ENCODE results near the gene TNS4.

TNS4 gene

DNA sequence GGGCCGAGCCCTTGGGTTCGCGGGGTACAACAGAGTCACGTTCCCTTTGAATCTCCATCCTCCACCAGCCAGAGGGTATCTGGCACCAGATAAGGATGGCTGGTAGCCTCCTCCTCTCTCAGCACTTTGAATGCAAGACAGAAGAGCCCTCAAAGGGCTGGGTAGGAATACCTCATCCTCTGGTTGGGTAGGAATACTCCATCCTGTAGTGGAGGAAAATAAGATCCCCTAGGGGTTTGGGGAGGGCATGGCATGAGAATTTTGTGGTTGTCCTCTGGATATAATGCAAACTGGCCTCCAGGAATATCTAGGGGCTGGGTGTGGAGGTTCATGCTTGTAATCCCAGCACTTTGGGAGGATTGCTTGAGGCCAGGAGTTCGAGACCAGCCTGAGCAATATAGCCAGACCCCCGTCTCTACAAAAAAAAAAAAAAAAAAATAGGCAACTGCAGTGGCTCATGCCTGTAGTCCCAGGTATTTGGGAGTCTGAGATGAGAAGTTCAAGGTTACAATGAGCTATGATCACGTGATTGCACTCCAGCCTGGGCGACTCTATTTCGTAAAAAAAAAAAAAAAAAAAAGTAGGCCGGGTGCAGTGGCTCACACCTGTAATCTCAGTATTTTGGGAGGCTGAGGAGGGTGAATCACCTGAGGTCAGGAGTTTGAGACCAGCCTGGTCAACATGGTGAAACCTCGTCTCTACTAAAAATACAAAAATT, 55.5 kb downstream of the TNS4 start:
- no peak overlapping the region for H3K4me3 ChIP-seq (replicated peaks; ENCODE audit: insufficient read depth, low read length)
- TF ChIP-seq, protein P1, sequence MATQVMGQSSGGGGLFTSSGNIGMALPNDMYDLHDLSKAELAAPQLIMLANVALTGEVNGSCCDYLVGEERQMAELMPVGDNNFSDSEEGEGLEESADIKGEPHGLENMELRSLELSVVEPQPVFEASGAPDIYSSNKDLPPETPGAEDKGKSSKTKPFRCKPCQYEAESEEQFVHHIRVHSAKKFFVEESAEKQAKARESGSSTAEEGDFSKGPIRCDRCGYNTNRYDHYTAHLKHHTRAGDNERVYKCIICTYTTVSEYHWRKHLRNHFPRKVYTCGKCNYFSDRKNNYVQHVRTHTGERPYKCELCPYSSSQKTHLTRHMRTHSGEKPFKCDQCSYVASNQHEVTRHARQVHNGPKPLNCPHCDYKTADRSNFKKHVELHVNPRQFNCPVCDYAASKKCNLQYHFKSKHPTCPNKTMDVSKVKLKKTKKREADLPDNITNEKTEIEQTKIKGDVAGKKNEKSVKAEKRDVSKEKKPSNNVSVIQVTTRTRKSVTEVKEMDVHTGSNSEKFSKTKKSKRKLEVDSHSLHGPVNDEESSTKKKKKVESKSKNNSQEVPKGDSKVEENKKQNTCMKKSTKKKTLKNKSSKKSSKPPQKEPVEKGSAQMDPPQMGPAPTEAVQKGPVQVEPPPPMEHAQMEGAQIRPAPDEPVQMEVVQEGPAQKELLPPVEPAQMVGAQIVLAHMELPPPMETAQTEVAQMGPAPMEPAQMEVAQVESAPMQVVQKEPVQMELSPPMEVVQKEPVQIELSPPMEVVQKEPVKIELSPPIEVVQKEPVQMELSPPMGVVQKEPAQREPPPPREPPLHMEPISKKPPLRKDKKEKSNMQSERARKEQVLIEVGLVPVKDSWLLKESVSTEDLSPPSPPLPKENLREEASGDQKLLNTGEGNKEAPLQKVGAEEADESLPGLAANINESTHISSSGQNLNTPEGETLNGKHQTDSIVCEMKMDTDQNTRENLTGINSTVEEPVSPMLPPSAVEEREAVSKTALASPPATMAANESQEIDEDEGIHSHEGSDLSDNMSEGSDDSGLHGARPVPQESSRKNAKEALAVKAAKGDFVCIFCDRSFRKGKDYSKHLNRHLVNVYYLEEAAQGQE (IDR thresholded peaks at IDR 0.05; ENCODE audit: insufficient replicate concordance, low read depth): no peak
- TF ChIP-seq, protein P2, sequence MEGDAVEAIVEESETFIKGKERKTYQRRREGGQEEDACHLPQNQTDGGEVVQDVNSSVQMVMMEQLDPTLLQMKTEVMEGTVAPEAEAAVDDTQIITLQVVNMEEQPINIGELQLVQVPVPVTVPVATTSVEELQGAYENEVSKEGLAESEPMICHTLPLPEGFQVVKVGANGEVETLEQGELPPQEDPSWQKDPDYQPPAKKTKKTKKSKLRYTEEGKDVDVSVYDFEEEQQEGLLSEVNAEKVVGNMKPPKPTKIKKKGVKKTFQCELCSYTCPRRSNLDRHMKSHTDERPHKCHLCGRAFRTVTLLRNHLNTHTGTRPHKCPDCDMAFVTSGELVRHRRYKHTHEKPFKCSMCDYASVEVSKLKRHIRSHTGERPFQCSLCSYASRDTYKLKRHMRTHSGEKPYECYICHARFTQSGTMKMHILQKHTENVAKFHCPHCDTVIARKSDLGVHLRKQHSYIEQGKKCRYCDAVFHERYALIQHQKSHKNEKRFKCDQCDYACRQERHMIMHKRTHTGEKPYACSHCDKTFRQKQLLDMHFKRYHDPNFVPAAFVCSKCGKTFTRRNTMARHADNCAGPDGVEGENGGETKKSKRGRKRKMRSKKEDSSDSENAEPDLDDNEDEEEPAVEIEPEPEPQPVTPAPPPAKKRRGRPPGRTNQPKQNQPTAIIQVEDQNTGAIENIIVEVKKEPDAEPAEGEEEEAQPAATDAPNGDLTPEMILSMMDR (IDR thresholded peaks at IDR 0.05; ENCODE audit: insufficient read depth, low read length): no peak
- TF ChIP-seq GABPA (IDR thresholded peaks at IDR 0.05; ENCODE audit: low read depth) (no peak), SPI1 (IDR thresholded peaks at IDR 0.05; ENCODE audit: borderline replicate concordance, low read depth) (no peak), POLR2AphosphoS5 (IDR thresholded peaks at IDR 0.05; ENCODE audit: low read depth) (no peak)

DNA sequence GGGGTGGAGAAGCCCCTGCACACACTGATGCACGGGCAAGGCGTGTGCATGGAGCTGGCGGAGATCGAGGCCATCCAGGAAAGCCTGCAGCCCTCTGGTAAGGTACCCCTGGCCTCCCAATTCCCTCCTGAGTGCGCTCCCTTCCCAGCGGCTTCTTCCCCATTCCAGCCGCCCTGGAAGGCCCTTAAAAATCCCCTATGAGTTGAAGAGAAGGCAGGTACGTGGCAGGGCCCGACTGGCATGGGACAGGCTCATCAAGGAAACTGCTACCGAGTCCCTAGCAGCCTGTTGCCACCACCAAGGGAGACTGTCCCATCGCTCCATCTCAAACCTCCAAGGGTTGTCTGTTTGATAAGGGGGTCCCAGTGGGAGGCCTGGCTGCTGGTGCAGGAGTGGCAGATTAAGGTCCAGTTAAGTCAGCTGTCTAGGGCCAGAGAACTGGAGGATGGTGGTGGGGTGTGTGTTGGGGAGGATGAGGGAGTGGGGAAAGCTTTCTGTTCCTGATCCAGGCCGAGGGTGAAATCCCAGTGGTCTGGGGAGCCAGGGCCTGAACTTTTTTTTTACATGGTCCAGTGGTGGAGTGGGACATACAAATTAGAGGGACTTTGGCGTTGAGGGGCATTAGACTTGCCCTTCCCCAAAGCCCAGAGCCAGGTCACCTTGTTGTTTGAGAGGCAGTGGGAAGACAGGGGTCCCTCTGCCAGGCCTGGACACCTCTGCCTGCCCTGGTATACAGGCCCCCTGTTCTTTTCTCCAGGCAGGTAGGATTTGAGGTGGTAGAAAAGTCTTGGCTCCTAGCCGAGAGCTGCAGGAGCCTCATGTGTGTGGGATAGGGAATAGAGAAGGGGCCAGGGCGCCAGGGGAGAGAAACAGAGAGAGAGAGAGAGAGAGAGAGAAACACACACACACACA, 57.2 kb downstream of the TNS4 start:
- TF ChIP-seq, protein P1 (IDR thresholded peaks at IDR 0.05; ENCODE audit: insufficient replicate concordance, low read depth): no peak
- no peak for TF ChIP-seq GABPA (IDR thresholded peaks at IDR 0.05; ENCODE audit: low read depth)
- TF ChIP-seq SPI1 (IDR thresholded peaks at IDR 0.05; ENCODE audit: borderline replicate concordance, low read depth): no peak
- TF ChIP-seq, protein P2 (IDR thresholded peaks at IDR 0.05; ENCODE audit: insufficient read depth, low read length): no peak
- TF ChIP-seq POLR2AphosphoS5 (IDR thresholded peaks at IDR 0.05; ENCODE audit: low read depth): no peak
- Histone ChIP-seq H3K27ac (replicated peaks) (no peak overlapping the region), H3K27me3 (ENCODE audit: insufficient read depth, poor library complexity, severe bottlenecking) (peaks cover 2% of the 10 kb centered on the region), H3K4me3 (replicated peaks; ENCODE audit: insufficient read depth, low read length) (peak overlapping the region; percentile 40)
- DNase-seq (ENCODE audit: low read depth in 1 of 2, low spot score in 1 of 2): no peak

More for the DNA sequence above, 55.5 kb downstream of the TNS4 start:
- DNase-seq (ENCODE audit: low read depth in 1 of 2, low spot score in 1 of 2): no peak
- Histone ChIP-seq H3K27ac (replicated peaks) (no peak overlapping the region), H3K27me3 (ENCODE audit: insufficient read depth, poor library complexity, severe bottlenecking) (peaks cover 2% of the 10 kb centered on the region)

DNA sequence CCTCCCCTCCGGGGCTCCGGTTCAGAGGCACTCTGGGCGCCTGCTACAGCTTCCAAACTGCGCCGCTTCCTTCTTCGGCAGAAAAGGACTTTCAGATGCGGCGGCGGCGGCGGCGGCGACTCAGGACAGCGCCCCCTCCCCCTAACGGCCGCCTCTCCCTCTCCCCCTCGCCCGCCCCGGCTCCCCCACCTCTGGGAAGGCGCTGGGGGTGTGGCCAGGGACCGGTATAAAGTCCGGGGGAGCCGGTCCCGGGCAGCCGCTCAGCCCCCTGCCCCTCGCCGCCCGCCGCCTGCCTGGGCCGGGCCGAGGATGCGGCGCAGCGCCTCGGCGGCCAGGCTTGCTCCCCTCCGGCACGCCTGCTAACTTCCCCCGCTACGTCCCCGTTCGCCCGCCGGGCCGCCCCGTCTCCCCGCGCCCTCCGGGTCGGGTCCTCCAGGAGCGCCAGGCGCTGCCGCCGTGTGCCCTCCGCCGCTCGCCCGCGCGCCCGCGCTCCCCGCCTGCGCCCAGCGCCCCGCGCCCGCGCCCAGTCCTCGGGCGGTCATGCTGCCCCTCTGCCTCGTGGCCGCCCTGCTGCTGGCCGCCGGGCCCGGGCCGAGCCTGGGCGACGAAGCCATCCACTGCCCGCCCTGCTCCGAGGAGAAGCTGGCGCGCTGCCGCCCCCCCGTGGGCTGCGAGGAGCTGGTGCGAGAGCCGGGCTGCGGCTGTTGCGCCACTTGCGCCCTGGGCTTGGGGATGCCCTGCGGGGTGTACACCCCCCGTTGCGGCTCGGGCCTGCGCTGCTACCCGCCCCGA, 58.0 kb downstream of the TNS4 start, which contains the start of gene IGFBP4:
Gene IGFBP4 (plus strand): TSS at position 255 of the 792 bp plus-strand sequence. CDS start 286 bp downstream, at position 541.
- DNase-seq (ENCODE audit: low read depth in 1 of 2, low spot score in 1 of 2): peak; percentile 51 to 69
- Histone ChIP-seq H3K4me3 (replicated peaks; ENCODE audit: insufficient read depth, low read length) (peak within 1 kb of the TSS; percentile 40), H3K27me3 (ENCODE audit: insufficient read depth, poor library complexity, severe bottlenecking) (peaks cover 2% of the 10 kb centered on the region), H3K27ac (replicated peaks) (no peak within 1 kb of the TSS)
- TF ChIP-seq, protein P2 (IDR thresholded peaks at IDR 0.05; ENCODE audit: insufficient read depth, low read length): no peak
- no peak for TF ChIP-seq SPI1 (IDR thresholded peaks at IDR 0.05; ENCODE audit: borderline replicate concordance, low read depth)
- TF ChIP-seq GABPA (IDR thresholded peaks at IDR 0.05; ENCODE audit: low read depth): no peak
- TF ChIP-seq, protein P1 (IDR thresholded peaks at IDR 0.05; ENCODE audit: insufficient replicate concordance, low read depth): no peak
- no peak for TF ChIP-seq POLR2AphosphoS5 (IDR thresholded peaks at IDR 0.05; ENCODE audit: low read depth)

Data from HL-60 (cell line).